ENCODE measurements around the gene HSPA1L. TPM values are rescaled to one million over a fixed set of nuclear protein-coding genes. Genes with fewer than 3 reads are reported as not detected.
A peak's percentile ranks its signal among the peaks of the same experiment; 100 is the strongest.

Gene HSPA1L
- total and polyA plus RNA-seq, 2 donors from 2014 or later, result 1.7 to 2.3 TPM

GRCh38 chr6:31834367-31835250 is 19.5 kb upstream of the HSPA1L start:
- Histone ChIP-seq H3K9me3 (ENCODE audit: control insufficient read depth in 2 of 3, insufficient read depth in 1 of 3, low read length in 3 of 3) (no peaks in the 10 kb centered on the region), H3K9ac (ENCODE audit: low read length in 3 of 3) (peak overlapping the region; percentile 60 to 100 (median 95)), H3K27ac (ENCODE audit: low read depth in 2 of 2, low read length in 2 of 2) (peak overlapping the region; percentile 95 to 99), H3K36me3 (ENCODE audit: control insufficient read depth in 2 of 3, insufficient read depth in 3 of 3, low read length in 3 of 3) (peaks cover 5 to 12% (median 9%) of the 10 kb centered on the region in 3 donors), H3K27me3 (ENCODE audit: control insufficient read depth, insufficient read depth, low read length) (no peaks in the 10 kb centered on the region), H3K4me1 (ENCODE audit: control insufficient read depth in 2 of 3, insufficient read depth in 2 of 3, low read depth in 1 of 3, low read length in 3 of 3) (peaks cover 4 to 21% (median 17%) of the 10 kb centered on the region in 3 donors), H3K4me3 (ENCODE audit: low read length in 3 of 3) (peak overlapping the region; percentile 83 to 95 (median 90))
- intact Hi-C loops (cut with DNase I), result no loop called here
- no peak for TF ChIP-seq CTCF (IDR thresholded peaks at IDR 0.05; ENCODE audit: borderline replicate concordance, extremely low read depth, insufficient read depth)
- FAIRE-seq (no peak), DNase-seq (peak; percentile 91 to 97 (median 94))

GRCh38 chr6:31831350-31832215 is 16.5 kb upstream of the HSPA1L start:
- H3K9me3 ChIP-seq (ENCODE audit: control insufficient read depth in 2 of 3, insufficient read depth in 1 of 3, low read length in 3 of 3), result no peaks in the 10 kb centered on the region
- intact Hi-C loops (cut with DNase I), result no loop called here
- H3K27ac ChIP-seq (ENCODE audit: low read depth in 2 of 2, low read length in 2 of 2), result peak overlapping the region; percentile 51 to 94
- peaks cover 1 to 12% (median 8%) of the 10 kb centered on the region in 3 donors for H3K4me1 ChIP-seq (ENCODE audit: control insufficient read depth in 2 of 3, insufficient read depth in 2 of 3, low read depth in 1 of 3, low read length in 3 of 3)
- H3K9ac ChIP-seq (ENCODE audit: low read length in 3 of 3), result peak overlapping the region in 1 of 3 donors; percentile 80
- no peaks in the 10 kb centered on the region for H3K27me3 ChIP-seq (ENCODE audit: control insufficient read depth, insufficient read depth, low read length)
- DNase-seq (peak in 1 of 5 donors; percentile 47), FAIRE-seq (no peak)
- no peak for TF ChIP-seq CTCF (IDR thresholded peaks at IDR 0.05; ENCODE audit: borderline replicate concordance, extremely low read depth, insufficient read depth)
- H3K36me3 ChIP-seq (ENCODE audit: control insufficient read depth in 2 of 3, insufficient read depth in 3 of 3, low read length in 3 of 3), result no peaks in the 10 kb centered on the region
- peak overlapping the region in 2 of 3 donors; percentile 82 to 84 for H3K4me3 ChIP-seq (ENCODE audit: low read length in 3 of 3)

GRCh38 chr6:31830886-31831335 is 15.8 kb upstream of the HSPA1L start:
- Histone ChIP-seq H3K27me3 (ENCODE audit: control insufficient read depth, insufficient read depth, low read length) (no peaks in the 10 kb centered on the region), H3K9ac (ENCODE audit: low read length in 3 of 3) (peak overlapping the region; percentile 80 to 93 (median 83)), H3K4me3 (ENCODE audit: low read length in 3 of 3) (peak overlapping the region; percentile 82 to 96 (median 84)), H3K4me1 (ENCODE audit: control insufficient read depth in 2 of 3, insufficient read depth in 2 of 3, low read depth in 1 of 3, low read length in 3 of 3) (peaks cover 5 to 6% (median 6%) of the 10 kb centered on the region in 3 donors), H3K36me3 (ENCODE audit: control insufficient read depth in 2 of 3, insufficient read depth in 3 of 3, low read length in 3 of 3) (no peaks in the 10 kb centered on the region), H3K27ac (ENCODE audit: low read depth in 2 of 2, low read length in 2 of 2) (peak overlapping the region; percentile 89 to 94), H3K9me3 (ENCODE audit: control insufficient read depth in 2 of 3, insufficient read depth in 1 of 3, low read length in 3 of 3) (no peaks in the 10 kb centered on the region)
- FAIRE-seq, result no peak
- DNase-seq, result no peak
- intact Hi-C loops (cut with DNase I), result no loop called here
- TF ChIP-seq CTCF (IDR thresholded peaks at IDR 0.05; ENCODE audit: borderline replicate concordance, extremely low read depth, insufficient read depth), result no peak

All from kidney (tissue), 14 donors.